Lower lobe of right lung (tissue), 2 donors: ENCODE results near the gene IL17REL. TPM values are rescaled to one million over a fixed set of nuclear protein-coding genes. Genes with fewer than 3 reads are reported as not detected.
A peak's percentile ranks its signal among the peaks of the same experiment; 100 is the strongest.

ENCODE experiments used
- ATAC-seq, 2 donors: fragments of 200-7000 bp; cut with Tn5 transposase; one replicate each; pipeline ENCODE4 v1.9.1; 2020 to 2022; ENCODE audit warnings: mild to moderate bottlenecking in 2 of 2, moderate library complexity in 2 of 2
- DNase-seq: peaks from one replicate; pipeline ENCODE4 v3.0.0-alpha.2; 2020
- H3K27ac ChIP-seq: fragments of 200-600 bp; one replicate; pipeline ENCODE4 v1.8.0; 2022
- H3K27me3 ChIP-seq: fragments of 200-600 bp; one replicate; pipeline ENCODE4 v1.8.0; 2022; ENCODE audit warnings: low read depth
- H3K36me3 ChIP-seq: fragments of 200-600 bp; one replicate; pipeline ENCODE4 v1.8.0; 2022; ENCODE audit warnings: mild to moderate bottlenecking
- H3K4me1 ChIP-seq: fragments of 200-600 bp; one replicate; pipeline ENCODE4 v1.8.0; 2022
- H3K4me3 ChIP-seq: fragments of 200-600 bp; one replicate; pipeline ENCODE4 v1.8.0; 2022; ENCODE audit warnings: mild to moderate bottlenecking
- H3K9me3 ChIP-seq: fragments of 200-600 bp; one replicate; pipeline ENCODE4 v1.8.0; 2022
- intact Hi-C: fragments of 100-400 bp; cut with DNase I; formaldehyde crosslinking; loops from one replicate; pipeline ENCODE4 v1.11.0; 2022
- total RNA-seq: library from RNA; stranded (reverse); fragmentation: NEBNext Ultra II Directional; extraction: Animal tissue kit (Norgen Biotek cat#: 25700); gene quantifications from one replicate; pipeline ENCODE4 v1.2.1, GENCODE V29; 2021
- TF ChIP-seq, protein P1 (sequence below): fragments of 200-600 bp; IDR thresholded peaks from one replicate; pipeline ENCODE4 v1.8.0; 2022; ENCODE audit warnings: antibody characterized with exemption, mild to moderate bottlenecking
- donor health status: DM: no; HTN: yes; CAD: no; lungs with severe emphysema.

The IL17REL gene
- total RNA-seq, 1 donor from 2014 or later = 0.09 TPM

DNA sequence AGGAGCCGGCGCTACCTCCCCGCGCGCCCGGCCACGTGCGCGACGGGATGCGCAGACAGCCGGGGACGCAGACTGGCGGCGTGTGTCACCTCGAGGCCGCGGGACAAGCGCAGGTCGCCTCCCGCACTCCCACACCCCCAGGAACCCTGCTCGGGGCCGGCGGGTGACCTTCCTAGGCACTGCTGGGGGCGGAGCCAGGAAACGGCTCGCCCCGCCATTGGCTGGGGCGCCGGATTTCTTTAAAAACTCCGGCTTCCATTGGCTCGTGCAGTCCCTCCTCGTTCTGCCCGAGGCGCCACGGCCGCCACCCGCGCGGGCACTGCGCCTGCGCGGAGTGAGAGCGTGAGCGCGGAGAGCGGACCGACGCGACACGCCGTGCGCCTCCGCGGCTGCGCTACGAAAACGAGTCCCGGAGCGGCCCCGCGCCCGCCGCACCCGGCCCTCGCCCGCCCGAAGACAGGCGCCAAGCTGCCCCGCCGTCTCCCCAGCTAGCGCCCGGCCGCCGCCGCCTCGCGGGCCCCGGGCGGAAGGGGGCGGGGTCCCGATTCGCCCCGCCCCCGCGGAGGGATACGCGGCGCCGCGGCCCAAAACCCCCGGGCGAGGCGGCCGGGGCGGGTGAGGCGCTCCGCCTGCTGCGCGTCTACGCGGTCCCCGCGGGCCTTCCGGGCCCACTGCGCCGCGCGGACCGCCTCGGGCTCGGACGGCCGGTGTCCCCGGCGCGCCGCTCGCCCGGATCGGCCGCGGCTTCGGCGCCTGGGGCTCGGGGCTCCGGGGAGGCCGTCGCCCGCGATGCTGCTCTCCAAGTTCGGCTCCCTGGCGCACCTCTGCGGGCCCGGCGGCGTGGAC, 52.2 kb downstream of the IL17REL start, which contains the start of gene PIM3:
TSS of gene PIM3 (plus strand) at position 614 of the 846 bp plus-strand sequence. CDS start at position 790, 176 bp downstream.
- intact Hi-C loops = no loop called here
- no peaks in the 10 kb centered on the region for H3K27me3 ChIP-seq
- TF ChIP-seq, protein P1, sequence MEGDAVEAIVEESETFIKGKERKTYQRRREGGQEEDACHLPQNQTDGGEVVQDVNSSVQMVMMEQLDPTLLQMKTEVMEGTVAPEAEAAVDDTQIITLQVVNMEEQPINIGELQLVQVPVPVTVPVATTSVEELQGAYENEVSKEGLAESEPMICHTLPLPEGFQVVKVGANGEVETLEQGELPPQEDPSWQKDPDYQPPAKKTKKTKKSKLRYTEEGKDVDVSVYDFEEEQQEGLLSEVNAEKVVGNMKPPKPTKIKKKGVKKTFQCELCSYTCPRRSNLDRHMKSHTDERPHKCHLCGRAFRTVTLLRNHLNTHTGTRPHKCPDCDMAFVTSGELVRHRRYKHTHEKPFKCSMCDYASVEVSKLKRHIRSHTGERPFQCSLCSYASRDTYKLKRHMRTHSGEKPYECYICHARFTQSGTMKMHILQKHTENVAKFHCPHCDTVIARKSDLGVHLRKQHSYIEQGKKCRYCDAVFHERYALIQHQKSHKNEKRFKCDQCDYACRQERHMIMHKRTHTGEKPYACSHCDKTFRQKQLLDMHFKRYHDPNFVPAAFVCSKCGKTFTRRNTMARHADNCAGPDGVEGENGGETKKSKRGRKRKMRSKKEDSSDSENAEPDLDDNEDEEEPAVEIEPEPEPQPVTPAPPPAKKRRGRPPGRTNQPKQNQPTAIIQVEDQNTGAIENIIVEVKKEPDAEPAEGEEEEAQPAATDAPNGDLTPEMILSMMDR = no peak
- H3K4me3 ChIP-seq = peak within 1 kb of the TSS; percentile 95
- DNase-seq = peak; percentile 96
- H3K4me1 ChIP-seq = peaks cover 68% of the 10 kb centered on the region
- H3K9me3 ChIP-seq = no peaks in the 10 kb centered on the region
- peak within 1 kb of the TSS; percentile 94 for H3K27ac ChIP-seq
- peaks cover 38% of the 10 kb centered on the region for H3K36me3 ChIP-seq
- ATAC-seq = peak; percentile 89 to 90

DNA sequence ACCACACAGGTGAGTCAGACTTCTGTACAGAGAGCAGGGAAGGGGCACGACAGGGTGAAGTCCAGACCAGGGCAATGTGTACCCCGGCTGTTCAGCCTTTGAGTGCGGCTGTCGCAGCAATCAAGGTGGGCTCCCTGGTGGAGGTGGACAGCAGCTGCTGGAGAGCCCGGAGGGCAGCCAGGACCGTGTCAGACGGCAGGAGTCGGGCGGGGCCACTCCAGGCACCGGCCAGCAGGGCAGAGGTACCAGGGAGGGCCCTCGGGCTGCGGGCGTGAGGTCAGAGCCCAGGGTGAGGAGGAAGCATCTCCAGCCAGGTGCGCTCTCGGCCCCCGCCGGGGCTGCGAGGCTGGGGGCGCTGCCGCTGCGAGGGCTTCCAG, 52.8 kb downstream of the IL17REL start:
- H3K27ac ChIP-seq = peak overlapping the region; percentile 94
- no peaks in the 10 kb centered on the region for H3K9me3 ChIP-seq
- no peaks in the 10 kb centered on the region for H3K27me3 ChIP-seq
- DNase-seq = no peak
- intact Hi-C loops = no loop called here
- ATAC-seq = peak; percentile 35 to 51
- H3K4me1 ChIP-seq = peaks cover 68% of the 10 kb centered on the region
- H3K4me3 ChIP-seq = peak overlapping the region; percentile 95
- TF ChIP-seq, protein P1 = no peak
- H3K36me3 ChIP-seq = peaks cover 32% of the 10 kb centered on the region

DNA sequence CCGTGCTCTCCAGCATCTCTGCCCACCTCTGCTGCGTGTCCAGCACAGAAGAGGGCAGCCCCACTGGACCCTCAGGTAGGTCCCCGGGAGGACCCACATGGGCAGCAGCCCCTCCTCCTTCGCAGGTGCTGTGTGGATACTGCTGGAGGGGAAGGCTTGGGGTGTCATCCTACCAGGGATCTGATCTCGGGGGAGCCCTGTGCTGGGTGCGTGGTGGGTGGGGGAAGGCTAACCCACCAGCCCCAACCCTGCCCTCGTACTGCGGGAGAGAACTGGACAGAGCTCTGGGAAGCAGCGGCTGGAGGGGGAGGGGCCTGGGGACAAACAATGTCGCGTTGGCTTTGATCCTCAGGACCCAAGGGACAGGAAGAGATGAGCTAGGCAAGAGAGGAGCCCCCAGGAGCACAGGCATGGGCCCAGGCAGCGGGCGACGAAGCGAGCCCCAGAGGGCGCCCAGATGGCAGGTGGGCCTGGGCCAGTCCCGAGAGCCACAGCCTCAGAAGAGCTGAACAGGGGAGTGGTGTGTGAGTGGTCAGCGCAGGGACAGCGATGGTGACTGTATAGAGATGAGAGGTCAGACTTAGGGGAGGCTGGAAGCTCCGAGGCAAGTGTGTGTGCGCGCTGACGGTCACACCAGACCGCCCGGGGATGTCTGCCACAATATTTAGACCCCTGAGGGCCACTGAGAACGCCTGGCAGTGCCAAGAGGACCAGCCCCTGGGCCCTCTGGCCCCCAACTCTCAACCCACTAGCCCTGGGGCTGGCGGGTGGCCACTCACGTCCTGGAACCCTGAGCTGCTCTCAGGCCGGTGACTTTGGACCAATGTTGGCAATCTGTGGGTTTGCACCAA, 53.4 kb downstream of the IL17REL start:
- H3K4me3 ChIP-seq = peak overlapping the region; percentile 95
- H3K9me3 ChIP-seq = no peaks in the 10 kb centered on the region
- TF ChIP-seq, protein P1 = no peak
- no peaks in the 10 kb centered on the region for H3K27me3 ChIP-seq
- DNase-seq (peak; percentile 50), ATAC-seq (no peak)
- H3K4me1 ChIP-seq = peaks cover 68% of the 10 kb centered on the region
- intact Hi-C loops = no loop called here
- H3K36me3 ChIP-seq = peaks cover 26% of the 10 kb centered on the region
- peak overlapping the region; percentile 94 for H3K27ac ChIP-seq

DNA sequence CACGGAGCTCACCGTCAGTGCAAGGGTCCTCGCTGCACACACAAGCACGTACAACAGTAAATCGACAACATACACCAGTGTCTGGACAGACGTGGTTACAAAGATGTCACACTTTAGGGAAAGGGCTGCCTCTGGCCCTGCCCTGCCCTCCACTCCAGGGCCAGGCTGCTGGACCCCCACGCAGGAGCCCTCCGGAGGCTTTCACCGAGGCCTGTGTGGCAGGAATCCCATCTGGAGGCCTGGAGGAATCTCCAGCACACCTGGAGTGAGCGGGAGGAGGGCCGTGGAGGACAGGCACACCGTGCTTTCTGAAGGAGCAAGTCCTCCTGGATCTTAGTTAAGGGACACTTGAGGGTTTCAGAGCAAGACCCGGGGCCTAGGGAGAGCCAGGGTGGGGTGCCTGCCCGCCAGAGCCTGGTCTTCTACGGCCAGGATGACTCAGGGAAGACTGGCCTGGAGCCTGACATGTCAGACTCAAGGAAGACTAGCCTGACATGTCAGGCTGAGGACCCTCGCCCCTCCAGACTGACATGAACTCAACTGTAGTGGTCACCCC, 54.1 kb downstream of the IL17REL start:
- no peaks in the 10 kb centered on the region for H3K27me3 ChIP-seq
- DNase-seq (no peak), ATAC-seq (no peak)
- no peak overlapping the region for H3K4me3 ChIP-seq
- peak overlapping the region; percentile 94 for H3K27ac ChIP-seq
- H3K36me3 ChIP-seq = peaks cover 19% of the 10 kb centered on the region
- H3K9me3 ChIP-seq = no peaks in the 10 kb centered on the region
- TF ChIP-seq, protein P1 = no peak
- H3K4me1 ChIP-seq = peaks cover 68% of the 10 kb centered on the region
- intact Hi-C loops = no loop called here

DNA sequence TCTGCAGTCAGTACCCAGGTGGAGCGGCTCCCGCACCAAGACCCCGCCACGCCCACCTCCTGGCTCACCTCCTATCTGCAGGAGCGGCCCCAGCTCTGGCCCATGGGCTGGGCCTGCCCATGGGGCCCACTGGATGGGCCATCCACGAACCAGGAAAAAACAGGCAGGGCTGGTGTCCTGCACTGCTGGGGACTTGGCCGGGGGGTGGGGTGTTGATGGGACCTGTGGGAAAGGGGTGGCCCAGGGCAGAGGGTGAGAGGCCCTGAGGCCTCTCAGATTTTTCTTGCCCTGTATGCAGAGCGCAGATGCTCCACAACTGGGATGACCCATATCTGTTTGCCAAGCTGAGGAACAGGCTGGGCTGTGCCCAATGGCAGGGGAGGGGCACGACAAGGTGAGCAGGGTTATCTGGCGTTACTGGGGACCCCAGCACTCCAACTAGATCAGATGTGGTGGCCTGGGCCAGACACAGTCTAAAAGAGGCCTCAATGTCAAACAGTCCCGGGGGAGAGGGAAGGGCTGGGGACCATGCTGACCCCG, 54.7 kb downstream of the IL17REL start:
- ATAC-seq (no peak), DNase-seq (peak; percentile 50)
- H3K4me1 ChIP-seq = peaks cover 68% of the 10 kb centered on the region
- peaks cover 13% of the 10 kb centered on the region for H3K36me3 ChIP-seq
- no peaks in the 10 kb centered on the region for H3K27me3 ChIP-seq
- intact Hi-C loops = no loop called here
- TF ChIP-seq, protein P1 = no peak
- no peaks in the 10 kb centered on the region for H3K9me3 ChIP-seq
- no peak overlapping the region for H3K4me3 ChIP-seq
- peak overlapping the region; percentile 91 for H3K27ac ChIP-seq
